GM12872 (cell line): Measurements from ENCODE around the gene ITIH3.

Source experiments
- TF ChIP-seq, protein P1 (sequence below): IDR thresholded peaks from 3 replicates; pipeline ENCODE4 v1.5.1; 2011; ENCODE audit warnings: low read depth, mild to moderate bottlenecking, low read length, moderate library complexity; ENCODE audit not compliant: insufficient read depth

Gene ITIH3

DNA sequence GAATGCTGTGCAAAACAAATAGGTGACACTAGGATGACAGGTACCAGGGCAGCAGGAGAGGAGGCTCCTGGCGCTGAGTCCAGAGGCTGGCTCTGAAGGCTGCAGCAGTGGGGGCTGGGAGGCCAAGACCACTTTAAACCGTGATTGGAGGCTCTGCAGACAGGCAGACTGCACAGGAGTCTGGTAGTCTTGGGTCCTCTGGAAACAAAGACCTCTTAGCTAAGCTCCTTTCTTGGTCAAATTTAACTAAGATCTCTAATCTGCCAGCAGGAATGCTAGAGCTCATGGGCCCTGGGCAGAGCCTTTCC, 44.6 kb downstream of the ITIH3 start:
- TF ChIP-seq, protein P1, sequence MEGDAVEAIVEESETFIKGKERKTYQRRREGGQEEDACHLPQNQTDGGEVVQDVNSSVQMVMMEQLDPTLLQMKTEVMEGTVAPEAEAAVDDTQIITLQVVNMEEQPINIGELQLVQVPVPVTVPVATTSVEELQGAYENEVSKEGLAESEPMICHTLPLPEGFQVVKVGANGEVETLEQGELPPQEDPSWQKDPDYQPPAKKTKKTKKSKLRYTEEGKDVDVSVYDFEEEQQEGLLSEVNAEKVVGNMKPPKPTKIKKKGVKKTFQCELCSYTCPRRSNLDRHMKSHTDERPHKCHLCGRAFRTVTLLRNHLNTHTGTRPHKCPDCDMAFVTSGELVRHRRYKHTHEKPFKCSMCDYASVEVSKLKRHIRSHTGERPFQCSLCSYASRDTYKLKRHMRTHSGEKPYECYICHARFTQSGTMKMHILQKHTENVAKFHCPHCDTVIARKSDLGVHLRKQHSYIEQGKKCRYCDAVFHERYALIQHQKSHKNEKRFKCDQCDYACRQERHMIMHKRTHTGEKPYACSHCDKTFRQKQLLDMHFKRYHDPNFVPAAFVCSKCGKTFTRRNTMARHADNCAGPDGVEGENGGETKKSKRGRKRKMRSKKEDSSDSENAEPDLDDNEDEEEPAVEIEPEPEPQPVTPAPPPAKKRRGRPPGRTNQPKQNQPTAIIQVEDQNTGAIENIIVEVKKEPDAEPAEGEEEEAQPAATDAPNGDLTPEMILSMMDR, result no peak

DNA sequence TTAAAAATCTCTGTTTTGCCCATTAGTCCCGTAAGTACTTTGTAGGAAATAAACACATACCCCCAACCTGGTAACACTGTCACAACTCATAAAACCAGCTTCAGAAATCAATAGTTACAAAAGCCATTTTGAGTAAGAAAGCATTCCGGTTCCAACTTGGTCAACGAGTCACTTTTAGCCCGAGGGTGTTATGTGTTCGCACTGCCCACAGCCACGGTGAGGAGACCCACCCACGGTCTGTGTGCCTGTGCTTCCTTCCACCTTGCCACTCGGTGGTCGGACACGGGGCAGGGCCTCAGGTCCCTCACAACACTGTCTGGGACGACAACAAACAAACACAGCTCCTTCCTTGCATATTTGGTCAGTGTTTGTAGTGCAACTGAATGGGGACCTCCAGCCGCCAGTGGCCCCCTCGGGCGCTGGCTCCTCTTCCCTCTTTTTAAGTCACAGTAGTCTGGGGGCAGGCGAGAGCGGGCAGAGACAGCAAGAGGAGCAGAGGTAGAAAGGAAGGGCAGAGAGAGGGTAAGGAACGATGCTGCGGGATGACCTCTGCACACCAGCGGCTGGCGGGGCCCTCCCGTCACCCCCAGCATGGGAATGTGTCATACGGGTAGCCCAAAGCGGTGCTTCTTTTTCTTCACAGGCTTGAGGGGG, 45.4 kb downstream of the ITIH3 start:
- TF ChIP-seq, protein P1, result no peak

DNA sequence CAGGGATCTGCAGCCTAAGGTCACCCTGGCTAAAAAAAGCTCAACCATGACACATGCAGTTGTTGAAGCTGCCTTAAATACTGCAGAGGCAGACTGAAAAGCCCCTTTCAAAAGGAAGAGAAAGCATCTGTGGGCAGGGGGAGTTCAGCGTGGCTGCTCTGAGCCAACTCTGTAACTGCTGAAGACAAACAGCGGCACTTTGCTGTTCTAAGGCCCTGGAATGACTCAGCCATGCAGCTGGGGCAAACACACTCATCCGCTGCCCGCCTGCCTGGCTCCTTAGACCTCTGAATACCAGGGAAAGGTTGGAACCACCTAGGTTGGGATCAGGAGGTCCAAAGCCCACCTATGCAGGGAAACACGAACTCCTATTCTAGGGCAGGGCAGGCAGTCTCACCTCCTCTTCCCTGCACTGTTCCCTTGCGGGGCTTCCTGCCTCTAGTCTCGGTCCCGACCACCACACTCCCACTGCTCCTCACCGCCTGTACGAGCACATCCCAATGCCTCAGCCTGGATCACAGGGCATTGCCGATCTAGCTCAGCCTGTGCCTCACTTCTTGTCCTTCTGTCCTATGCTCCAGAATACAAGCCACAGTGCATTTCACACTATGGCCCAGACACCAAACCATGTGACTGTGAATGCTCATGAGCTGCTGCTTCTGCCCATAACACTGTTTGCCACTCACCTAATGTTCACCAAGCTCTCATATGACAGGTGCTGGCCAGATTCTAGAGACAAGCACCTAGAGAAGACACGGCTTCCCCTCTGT, 46.8 kb downstream of the ITIH3 start:
- TF ChIP-seq, protein P1, result no peak

DNA sequence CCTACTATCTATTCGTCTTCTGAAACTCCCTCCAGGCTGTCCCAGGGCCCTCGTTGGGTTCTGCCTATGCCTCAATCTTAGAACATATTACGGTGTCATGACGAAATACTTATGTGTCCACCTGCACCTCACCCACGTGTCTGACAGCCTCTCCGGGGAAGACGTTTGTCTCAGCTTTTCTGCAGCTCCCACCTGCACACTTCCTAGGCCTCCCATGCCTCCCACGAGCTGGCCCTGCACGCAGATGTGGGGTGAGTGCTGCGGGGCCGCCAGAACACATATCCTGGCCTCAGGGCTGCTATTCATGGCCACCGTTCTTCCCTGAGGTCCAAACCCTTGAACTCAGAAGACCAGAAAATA, 47.4 kb downstream of the ITIH3 start:
- TF ChIP-seq, protein P1, result no peak

DNA sequence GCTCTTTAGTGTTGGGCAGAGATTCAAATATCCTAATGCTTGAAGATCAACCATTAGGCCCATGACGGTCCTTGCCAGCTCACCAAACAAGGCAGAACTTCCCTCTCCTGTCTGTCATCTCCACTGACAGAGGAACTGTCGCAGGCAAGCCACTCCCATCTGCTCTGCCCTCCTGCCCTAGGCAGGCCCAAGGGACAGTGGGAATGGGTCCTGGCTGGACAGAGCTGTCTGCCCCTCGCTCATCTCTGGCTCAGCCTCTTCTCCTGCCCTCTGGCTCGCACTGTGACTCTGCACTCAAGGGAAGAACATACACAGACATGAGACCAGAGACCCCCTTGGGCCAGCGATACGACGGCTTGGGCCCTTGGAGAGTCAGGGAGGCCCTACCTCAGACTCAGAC, 47.8 kb downstream of the ITIH3 start:
- TF ChIP-seq, protein P1, result no peak

DNA sequence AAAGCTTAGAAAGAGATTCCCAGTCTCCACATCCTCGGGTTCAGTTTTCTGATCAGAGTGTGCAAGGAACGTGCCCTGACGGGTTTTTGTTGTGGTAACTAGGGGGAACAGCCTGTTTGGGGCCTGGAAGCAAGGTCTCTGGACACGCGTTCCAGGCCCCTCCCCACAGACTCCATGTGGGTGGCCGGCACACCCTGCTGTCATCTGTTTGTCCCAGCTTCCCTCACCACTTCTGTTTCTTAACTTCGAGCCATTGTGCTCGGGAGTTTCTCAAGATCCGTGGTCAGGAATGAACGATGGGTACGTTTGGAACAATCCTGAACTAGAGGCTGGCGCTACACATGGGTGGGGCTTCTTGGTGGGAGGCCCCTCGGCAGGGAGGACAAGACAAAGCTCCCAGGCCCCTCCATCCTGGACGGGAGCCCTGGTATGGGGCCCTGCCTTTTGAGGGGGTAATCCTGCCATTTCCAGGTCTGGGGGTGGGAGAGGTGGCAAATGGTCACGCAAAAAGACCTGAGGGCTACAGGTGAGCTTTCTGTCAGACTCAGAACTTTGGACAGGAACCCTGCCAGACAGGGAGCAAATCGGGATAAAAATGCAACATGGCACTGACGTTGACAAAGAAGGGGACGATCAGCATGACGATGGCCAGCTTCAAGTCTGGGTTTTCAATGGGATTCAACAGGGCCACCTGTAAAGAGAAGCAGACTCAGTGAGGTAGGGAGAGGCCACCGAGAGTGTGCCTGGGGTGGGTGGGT, 48.7 kb downstream of the ITIH3 start:
- TF ChIP-seq, protein P1, result no peak

DNA sequence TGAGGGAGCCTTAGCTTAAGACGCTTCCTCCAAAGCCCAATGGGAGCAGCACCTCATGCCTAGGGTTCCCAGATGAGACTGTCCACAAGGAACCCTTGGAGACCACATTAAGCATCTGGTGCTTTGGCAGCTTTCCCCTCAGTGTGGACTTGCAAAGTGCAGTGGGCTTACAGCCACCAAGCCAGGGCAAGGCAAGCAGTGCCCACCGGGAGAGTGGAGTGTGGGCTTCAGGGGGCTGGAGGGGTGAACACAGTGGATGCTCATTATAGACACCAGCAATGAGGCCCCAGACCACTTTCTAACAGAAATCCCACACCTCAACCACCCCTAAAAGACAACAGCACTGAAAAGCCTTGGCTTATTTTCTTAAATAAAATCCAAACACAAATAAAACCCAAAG, 49.3 kb downstream of the ITIH3 start:
- TF ChIP-seq, protein P1, result no peak
